ENCODE data around the gene TNS4. TPM values are rescaled to one million over a fixed set of nuclear protein-coding genes. Genes with fewer than 3 reads are reported as not detected.

TNS4 gene
- total RNA-seq, 1 experiment from 2014 or later: not detected

DNA sequence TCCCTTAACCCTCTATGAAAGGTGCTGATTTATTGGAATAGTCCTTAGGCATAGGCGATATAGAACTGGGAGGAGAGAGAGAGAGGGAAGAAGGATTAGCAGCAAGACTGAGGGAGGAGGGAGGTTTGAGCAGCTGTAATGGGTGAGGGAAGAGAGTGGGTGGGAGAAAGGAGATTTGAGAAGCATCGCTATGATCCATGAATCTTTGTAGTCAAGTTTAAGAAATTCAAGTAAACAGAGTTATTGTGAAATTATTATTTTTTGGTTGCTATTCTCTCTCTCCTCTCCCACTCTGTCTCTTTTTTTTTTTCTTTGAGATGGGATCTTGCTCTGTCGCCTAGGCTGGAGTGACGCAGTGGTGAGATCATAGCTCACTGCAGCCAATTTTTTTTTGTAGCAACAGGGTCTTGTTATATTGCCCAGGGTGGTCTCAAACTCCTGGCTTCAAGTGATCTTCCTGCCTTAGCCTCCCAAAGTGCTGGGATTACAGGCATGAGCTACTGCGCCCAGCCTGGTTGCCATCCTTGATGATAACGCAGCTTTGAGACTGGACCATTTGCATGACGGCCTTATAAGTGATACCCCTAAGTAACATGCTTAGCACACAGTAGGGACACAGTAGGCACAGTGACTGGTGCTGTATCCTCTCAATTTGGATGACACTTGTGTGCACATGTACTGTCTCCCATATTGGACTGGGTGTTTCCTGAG lies 21.0 kb upstream of the TNS4 start:
- in situ Hi-C loops (cut with HindIII; ENCODE audit: low pct_unique_long_range_greater_than_20kb, low sequenced_read_pairs): no loop called here
- DNase-seq (ENCODE audit: low read depth): no peak

DNA sequence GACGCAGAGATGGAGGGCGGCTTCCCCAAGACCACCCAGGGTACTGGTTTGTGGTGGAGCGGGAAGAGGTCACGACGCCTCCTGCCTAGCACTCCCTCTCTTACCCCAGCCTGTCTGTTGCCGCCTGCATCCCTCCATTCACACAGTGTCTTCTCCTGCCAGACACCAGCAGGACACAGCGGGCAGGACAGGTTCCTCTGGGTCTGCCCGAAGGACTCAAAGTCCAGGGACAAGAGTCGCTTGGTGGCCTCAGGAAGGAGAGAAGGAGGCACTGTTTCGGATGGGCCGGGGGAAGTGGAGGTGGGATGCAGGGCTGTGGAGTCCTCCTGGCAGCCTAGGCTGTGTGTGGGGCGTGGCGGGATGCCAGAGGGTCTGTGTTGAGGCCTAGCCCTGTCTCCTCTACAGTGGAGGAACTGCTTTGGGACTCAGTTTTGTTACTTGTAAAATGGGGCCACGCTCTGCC lies 19.6 kb upstream of the TNS4 start:
- in situ Hi-C loops (cut with HindIII; ENCODE audit: low pct_unique_long_range_greater_than_20kb, low sequenced_read_pairs): no loop called here
- no peak for DNase-seq (ENCODE audit: low read depth)

DNA sequence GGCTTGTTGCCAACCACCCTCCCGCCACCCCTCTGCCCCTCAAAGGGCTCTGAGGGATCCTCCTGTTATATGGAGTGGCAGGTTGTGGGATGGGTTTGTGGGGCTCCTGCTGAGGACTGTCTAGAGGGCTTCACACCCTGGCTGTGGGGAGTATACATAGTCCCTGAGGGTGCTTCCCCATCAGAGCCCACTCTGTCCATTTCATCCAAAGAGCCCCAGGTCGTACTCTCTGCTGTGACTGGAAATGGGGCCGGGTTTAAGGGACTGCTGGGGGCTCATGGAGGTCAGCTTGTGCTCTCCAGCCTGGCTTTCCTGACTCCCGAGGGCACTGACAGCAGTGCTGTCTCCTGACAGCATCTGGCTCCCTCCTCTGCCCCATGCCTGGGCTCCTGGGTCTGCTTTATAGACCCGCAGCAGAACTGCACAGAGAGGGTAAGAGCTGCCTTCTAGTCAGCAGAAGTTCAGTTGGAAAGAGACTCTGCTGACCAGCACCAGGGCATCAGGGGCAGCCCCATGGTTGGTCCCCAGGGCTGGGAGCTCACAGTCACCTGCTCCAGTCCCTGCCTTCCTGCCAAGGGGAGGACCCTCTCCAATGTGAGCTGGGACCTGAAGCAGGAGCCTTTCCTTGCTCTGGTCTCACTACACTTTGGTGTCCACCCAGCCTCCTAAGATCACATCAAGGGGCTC lies 17.8 kb upstream of the TNS4 start:
- no peak for DNase-seq (ENCODE audit: low read depth)
- in situ Hi-C loops (cut with HindIII; ENCODE audit: low pct_unique_long_range_greater_than_20kb, low sequenced_read_pairs): no loop called here

DNA sequence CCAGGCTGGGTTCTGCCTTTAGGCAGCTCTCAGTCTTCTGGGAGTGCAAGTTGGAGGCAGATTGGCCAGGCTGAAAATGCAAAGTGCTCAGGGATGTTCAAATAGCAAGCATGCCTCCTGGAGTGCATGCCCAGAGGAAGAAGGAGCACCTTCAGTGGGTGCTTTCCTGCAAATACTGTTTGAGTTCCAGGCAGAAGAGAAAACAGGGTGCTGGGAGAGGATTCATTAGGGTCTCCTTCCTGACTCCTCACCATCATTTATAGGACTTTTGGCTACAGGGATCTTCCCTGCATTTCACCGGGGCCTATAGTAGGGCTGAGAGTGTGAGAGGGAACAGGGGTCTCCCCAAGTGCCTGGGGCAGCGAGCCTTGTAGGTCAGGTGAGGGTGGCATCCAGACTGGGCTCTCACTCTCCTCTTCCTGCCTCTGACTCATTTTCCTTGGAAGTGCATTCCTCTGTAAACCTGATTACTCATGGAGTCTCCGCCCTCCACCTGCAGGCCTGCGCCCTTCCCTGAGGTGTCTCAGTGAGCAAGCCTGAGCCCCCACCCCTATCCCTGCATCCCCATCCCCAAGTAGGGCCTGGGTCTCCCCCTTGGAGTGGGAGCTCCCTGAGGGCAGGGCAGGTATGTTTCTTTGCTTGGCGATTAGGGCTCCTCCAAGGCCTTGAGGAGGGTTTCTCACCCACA lies 17.1 kb upstream of the TNS4 start:
- in situ Hi-C loops (cut with HindIII; ENCODE audit: low pct_unique_long_range_greater_than_20kb, low sequenced_read_pairs): no loop called here

DNA sequence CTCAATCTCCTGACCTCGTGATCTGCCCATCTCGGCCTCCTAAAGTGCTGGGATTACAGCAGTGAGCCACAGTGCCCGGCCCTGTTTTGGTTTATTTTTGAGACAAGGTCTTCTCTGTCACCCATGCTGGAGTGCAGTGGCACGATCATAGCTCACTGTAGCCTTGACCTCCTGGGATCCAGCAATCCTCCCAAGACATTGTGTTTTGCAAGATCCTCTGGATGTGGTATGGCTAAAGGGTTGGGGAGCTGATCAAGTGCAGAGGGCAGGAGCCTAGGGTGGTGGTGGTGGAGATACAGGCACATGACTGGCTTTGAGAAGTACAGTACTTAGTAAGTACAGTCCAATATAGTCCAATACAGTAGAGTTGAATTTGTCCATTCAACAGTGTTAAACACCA lies 16.6 kb upstream of the TNS4 start:
- in situ Hi-C loops (cut with HindIII; ENCODE audit: low pct_unique_long_range_greater_than_20kb, low sequenced_read_pairs): no loop called here
- no peak for DNase-seq (ENCODE audit: low read depth)

More for the DNA sequence above, 17.1 kb upstream of the TNS4 start:
- DNase-seq (ENCODE audit: low read depth): peak; percentile 58

DNA sequence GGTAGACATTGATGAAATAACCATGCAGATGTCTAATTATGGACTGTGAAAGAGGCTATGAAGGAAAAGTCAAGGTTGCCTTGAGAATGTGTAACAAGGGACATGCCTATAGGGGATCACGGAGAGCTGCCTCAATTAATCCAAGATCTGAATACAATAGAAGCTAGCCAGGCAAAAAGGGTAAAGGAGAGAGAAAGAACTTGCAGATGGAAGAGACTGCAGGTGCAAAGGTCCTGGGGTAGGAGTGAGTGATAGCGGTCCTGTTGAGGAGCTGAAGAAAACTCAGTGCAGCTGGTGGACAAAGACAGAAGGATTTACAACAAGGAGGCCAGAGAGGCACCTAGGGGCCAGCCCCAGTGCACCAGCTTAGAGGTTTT lies 15.9 kb upstream of the TNS4 start:
- in situ Hi-C loops (cut with HindIII; ENCODE audit: low pct_unique_long_range_greater_than_20kb, low sequenced_read_pairs): no loop called here
- no peak for DNase-seq (ENCODE audit: low read depth)

DNA sequence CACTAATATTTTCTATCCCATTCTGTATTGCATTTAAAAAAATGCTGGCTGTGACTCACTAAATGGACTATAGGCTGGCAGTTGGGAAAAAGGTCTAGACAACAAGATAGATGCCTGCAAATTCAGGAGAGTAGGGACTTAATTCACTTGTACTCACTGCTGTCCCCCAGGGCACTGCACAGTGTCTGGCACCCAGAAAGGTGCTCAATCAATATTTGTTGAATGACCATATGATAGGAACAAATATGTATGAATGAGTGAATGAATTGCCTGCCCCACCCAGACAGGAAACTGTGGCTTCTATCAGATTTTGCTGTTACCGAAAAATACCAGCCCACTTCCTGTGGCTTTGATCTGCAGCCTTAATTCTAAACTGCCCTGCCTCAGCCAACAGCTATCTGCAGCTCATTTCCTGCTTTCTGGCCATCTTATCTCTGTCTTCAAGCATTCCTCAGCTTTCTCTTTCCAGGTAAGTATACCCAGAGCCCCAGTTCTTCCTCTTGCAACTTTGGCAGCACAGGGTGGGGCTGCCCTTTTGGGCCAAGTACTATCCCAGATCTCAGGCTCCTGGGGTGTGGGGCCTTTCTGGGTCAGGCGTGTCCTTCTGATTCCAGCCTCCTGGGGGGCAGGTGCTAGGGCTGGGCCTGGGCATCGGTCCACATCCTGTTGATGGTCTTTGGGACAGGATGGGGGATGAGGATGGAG lies 15.3 kb upstream of the TNS4 start:
- in situ Hi-C loops (cut with HindIII; ENCODE audit: low pct_unique_long_range_greater_than_20kb, low sequenced_read_pairs): no loop called here
- DNase-seq (ENCODE audit: low read depth): no peak

DNA sequence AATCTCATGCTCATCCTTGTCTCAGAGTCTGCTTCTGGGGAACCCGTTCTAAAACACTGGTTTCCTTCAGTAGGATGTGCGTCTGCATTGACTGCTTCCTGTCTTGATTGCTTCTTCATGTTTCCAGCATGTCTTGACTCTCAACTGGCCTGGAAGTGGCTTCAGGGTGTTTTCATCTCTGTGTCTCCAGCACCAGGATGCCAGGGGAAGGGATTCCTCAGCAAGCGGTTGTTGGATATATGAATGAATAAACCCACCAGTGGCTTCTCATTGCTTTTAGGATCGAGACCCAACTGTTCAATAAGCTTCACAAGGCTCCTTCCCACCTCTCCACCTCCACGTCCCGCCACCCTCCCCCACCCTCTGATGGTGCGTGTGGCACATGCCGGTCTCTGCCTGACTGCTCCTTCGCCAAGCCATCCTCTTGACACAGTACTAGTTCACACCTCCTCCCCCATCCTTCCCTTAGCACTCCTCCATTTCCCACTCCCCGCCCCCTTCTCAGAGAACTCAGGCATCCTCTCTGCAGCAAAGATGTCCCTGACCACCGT lies 14.1 kb upstream of the TNS4 start:
- DNase-seq (ENCODE audit: low read depth): no peak
- in situ Hi-C loops (cut with HindIII; ENCODE audit: low pct_unique_long_range_greater_than_20kb, low sequenced_read_pairs): no loop called here

DNA sequence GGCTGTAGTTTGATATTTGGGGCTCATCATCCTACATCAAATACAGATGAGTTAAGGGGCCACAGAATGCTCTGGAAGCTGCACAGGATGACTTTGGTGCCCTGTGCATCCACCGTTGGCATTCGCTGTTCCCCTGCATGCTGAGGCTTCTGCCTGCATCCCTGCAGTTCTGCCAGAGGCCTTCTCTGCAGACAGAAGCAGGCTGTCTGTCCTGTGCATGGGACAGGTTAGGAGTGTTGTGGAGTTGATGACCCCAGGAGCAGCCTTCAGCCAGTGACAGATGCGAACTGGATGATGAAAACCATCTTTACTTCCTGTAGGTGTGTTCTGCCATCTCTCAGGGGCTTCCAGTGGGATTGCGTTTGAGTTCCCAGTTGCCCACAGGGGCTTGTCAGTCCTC lies 13.6 kb upstream of the TNS4 start:
- DNase-seq (ENCODE audit: low read depth): no peak

DNA sequence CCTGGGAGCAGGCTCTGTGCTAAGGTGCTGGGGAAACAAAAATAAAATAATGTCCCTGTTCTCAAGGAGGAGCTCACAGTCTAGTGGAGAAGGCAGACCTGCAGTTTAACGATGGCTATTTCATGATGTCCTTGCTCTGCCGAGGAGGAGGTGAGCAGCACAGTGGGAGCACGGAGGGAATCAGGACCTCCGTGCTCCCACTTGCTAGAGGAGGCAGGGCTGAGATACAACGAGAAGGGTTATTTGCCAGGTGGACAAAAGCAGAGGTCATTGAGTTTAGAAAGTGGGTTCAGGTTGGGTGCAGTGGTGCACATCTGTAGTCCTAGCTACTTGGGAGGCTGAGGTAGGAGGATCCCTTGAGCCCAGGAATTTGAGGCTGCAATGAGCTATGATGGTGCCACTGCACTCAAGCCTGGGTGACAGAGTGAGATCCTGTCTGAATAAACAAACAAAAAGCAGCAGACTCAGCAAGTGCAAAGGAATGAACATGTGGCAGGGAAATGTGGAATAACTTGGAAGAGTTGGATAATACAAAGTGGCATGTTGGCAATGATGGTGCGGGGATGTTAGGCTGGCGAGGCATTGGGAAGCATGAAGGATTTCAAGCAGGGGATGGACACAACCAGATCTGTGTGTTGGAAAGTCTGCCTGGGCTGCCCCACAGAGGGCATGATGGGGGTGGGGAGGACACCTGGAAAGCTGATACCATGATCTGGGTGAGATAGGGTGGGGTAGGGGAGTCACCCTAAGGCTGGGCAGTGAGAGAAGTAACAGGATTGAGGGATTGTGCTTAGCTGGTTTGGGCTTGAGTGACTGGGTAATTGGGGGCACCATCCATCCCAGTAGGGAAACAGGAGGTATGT lies 12.8 kb upstream of the TNS4 start:
- no peak for DNase-seq (ENCODE audit: low read depth)
- in situ Hi-C loops (cut with HindIII; ENCODE audit: low pct_unique_long_range_greater_than_20kb, low sequenced_read_pairs): no loop called here

More for the DNA sequence above, 13.6 kb upstream of the TNS4 start:
- in situ Hi-C loops (cut with HindIII; ENCODE audit: low pct_unique_long_range_greater_than_20kb, low sequenced_read_pairs): no loop called here

DNA sequence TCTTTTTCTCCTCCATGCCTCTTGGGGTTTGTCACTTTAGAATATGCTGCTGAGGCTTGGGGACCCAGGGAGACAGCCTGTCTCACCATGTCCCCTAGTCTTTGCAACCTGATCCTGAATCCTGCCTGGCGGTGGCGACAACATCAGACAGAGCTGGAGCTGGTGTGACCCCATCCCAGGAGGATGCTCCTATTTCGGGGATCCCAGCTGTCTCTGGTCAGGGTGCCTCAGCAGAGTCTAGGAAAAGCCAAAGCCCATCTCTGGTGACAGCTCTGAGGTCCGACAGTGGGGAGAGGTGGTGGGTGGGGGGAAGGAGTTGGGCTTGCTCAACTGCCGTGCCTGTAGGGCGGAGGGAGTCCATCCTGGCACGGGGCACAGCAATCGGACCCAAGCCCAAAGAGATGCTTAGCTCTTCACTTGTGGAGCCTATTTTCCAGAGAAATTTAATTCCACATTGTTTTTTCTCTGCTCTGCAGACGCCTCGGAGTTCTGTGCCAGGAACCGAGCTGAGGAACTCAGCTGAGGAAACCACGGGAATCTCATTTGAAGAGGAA lies 10.3 kb upstream of the TNS4 start:
- in situ Hi-C loops (cut with HindIII; ENCODE audit: low pct_unique_long_range_greater_than_20kb, low sequenced_read_pairs): no loop called here
- no peak for DNase-seq (ENCODE audit: low read depth)

DNA sequence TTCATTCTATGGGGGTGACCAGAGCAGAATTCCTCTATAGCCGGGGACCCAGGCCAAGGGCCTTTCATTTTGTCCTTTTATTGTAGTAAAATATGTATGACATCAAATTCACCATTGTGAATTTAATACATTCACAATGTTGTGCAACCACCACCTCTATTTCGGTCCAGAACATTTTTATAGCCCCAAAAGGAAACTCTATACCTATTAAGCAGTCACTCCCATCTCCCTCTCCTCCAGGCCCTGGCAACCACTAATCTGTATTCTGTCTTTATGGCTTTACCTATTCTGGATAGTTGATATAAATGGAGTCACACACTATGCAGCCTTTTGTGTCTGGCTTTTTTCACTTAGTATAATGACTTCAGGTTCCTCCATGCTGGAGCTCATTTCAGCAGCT lies 9.7 kb upstream of the TNS4 start:
- in situ Hi-C loops (cut with HindIII; ENCODE audit: low pct_unique_long_range_greater_than_20kb, low sequenced_read_pairs): no loop called here

DNA sequence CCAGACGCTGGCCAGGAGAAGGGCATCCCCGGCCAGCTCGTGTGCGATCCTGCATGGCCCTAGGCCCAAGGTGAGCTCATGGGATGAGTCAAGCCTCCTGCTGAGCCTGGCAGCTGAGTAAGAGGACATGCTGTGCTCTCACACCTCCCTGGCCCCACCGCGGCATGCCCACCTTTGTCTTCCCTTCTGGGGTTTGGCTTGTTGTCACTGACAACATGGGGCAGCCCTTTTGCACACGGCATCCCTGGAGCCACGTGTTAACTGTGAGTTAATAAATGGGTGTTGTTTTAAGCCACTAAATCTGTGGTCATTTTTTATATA lies 8.9 kb upstream of the TNS4 start:
- DNase-seq (ENCODE audit: low read depth): peak; percentile 87
- in situ Hi-C loops (cut with HindIII; ENCODE audit: low pct_unique_long_range_greater_than_20kb, low sequenced_read_pairs): no loop called here

More for the DNA sequence above, 9.7 kb upstream of the TNS4 start:
- DNase-seq (ENCODE audit: low read depth): no peak

DNA sequence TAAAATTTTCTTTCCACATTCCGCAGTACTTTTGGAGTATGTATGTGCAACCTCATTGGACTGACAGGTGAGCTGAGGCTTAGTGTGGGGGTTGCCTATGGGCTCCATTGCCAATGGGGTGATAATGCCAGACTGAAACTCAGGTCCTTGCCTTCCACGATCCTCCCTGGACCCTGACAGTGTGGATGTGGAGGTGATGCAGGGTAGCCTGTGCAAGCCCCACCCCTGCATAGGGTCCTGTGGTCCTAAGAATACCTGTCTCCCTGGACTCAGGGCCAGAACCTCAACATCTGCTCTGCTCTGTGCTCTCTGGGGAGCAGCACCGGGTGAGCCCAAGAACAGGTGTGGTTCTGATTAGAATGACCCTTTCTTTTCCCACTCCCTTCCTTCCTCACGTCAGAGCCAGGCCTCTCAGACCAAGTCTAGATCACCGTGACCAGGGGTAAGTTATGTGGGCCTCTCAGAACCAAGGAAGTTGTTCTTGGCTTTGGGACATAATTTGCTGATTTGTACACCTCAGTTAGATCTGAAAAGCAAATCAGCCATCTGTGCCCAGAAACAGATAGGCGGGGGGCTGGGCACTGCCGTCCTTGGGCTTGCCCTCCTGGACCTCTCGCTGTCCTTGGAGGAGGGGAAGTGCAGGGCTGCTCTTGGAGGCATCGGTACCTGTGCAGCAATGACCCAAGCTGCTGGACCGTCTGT lies 8.4 kb upstream of the TNS4 start:
- in situ Hi-C loops (cut with HindIII; ENCODE audit: low pct_unique_long_range_greater_than_20kb, low sequenced_read_pairs): no loop called here
- DNase-seq (ENCODE audit: low read depth): no peak

DNA sequence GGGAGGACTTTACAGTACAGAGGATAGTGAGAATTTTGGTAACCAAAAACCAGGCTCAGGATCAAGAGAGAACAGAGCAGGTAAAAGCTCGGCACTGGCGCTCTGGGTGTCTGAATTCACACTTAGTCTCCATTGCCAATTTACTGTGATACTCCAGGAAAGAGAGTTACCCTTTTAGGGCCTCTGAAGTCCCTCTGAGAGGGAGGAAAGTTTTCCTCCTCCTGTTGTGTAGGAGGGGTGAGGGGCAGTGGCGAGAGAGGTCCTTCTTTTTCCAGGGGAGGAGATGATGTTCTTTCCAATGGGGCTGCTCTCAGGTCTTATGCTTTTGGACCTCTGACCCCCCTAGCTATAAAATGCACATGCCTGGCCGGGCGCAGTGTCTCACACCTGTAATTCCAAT lies 5.4 kb upstream of the TNS4 start:
- no peak for DNase-seq (ENCODE audit: low read depth)
- in situ Hi-C loops (cut with HindIII; ENCODE audit: low pct_unique_long_range_greater_than_20kb, low sequenced_read_pairs): no loop called here

DNA sequence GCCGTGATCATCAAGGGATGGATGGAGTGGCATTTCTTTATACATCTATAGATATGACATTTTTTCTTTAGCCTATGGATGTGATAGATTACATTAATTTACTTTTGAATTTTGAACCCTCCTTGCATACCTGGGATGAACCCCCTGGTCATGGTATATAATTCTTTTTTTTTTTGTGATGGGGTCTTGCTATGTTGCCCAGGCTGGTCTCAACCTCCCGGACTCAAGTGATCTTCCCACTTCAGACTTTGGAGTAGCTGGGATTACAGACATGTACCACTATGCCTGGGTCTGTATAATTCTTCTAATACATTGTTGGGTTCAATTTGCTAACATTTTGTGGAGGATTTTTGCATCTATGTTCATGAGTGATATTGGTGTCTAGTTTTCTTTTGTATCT lies 1.7 kb upstream of the TNS4 start:
- no peak for DNase-seq (ENCODE audit: low read depth)
- in situ Hi-C loops (cut with HindIII; ENCODE audit: low pct_unique_long_range_greater_than_20kb, low sequenced_read_pairs): no loop called here

DNA sequence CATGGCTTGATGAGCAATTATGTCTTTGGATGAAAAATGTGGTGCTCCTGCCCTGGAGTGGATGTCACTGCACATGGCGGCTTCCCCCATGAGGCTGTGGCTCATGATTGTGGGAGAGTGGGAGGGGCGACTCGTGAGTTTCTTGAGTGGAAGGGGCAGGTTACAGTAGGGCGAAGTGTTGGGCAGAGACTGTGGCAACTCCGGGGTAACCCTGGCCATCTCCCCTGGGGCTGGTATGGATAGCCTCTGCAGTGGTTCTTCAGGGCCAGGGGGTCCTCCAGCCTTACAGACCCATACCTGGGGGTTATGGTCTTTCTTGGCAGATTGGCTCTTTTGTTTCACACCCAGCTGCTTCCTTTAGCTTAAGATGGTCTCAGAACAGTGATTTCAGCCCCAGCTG lies 1.3 kb upstream of the TNS4 start:
- no peak for DNase-seq (ENCODE audit: low read depth)
- in situ Hi-C loops (cut with HindIII; ENCODE audit: low pct_unique_long_range_greater_than_20kb, low sequenced_read_pairs): no loop called here
